ENCODE data around the gene MRPL34. TPM values are rescaled to one million over a fixed set of nuclear protein-coding genes. Genes with fewer than 3 reads are reported as not detected.

MRPL34 gene
- total RNA-seq, 1 experiment from 2014 or later: 121 TPM

DNA sequence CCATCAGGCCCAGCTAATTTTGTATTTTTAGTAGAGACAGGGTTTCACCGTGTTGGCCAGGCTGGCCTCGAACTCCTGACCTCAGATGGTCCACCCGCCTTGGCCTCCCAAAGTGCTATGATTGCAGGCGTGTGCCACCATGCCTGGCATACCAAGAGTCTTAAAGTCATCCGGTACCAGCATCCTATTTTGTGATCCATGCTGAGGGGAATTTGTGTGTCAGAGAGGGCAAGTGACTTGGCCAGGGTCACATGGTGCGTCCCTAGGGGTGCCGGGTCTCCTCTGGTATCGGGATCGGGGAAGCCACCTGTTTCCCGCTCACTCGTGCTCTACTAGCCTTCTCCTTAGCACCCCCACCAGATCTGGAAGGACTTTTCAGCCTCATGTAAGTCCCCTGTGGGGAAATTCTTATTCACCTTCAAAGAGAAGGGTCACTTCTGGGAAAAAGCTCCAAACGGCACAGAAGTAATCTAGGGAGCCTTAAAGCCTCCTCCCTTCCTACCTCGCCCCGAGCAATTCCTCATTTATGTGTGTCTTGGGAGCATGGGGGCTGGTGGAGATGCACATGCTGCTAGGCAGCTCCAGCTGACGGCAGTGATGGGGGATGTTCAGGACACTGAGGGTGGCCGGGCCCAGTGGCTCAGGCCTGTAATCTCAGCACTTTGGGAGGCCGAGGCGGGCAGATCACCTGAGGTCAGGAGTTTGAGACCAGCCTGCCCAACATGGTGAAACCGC, 30.1 kb upstream of the MRPL34 start:
- Histone ChIP-seq H3K27me3 (ENCODE audit: control insufficient read depth, insufficient read depth, low read length) (no peaks in the 10 kb centered on the region), H3K36me3 (replicated peaks; ENCODE audit: control insufficient read depth, insufficient read depth, low read length) (peaks cover 26% of the 10 kb centered on the region), H3K4me3 (ENCODE audit: insufficient read depth, low read depth, low read length) (no peak overlapping the region)
- DNase-seq: no peak

DNA sequence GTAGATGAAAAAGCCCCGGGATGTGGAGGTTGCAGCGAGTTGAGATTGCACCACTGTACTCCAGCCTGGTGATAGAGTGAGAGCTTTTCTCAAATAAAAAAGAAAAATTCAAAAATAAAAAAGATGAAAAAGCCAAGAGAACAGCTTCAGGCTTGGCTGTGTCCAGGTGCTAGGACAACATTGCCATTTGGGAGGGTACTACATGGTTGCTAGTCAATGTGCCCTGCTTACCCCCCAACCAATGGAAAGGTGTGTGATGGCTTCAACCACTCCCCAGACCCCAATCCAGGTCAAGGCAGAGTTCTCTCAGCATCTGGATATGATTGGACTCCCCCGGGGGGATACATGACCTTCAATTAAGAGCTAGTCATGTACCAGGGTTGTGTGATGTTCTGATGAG, 26.2 kb upstream of the MRPL34 start:
- Histone ChIP-seq H3K36me3 (replicated peaks; ENCODE audit: control insufficient read depth, insufficient read depth, low read length) (peaks cover 24% of the 10 kb centered on the region), H3K27me3 (ENCODE audit: control insufficient read depth, insufficient read depth, low read length) (peaks cover 6% of the 10 kb centered on the region; the same call in 1 of the 2 replicates), H3K4me3 (ENCODE audit: insufficient read depth, low read depth, low read length) (no peak overlapping the region)
- DNase-seq: no peak

- Histone ChIP-seq H3K36me3 (replicated peaks; ENCODE audit: control insufficient read depth, insufficient read depth, low read length) (peaks cover 21% of the 10 kb centered on the region), H3K4me3 (ENCODE audit: insufficient read depth, low read depth, low read length) (peak within 1 kb of the TSS; percentile 68), H3K27me3 (ENCODE audit: control insufficient read depth, insufficient read depth, low read length) (peaks cover 6% of the 10 kb centered on the region; the same call in 1 of the 2 replicates)
- DNase-seq: peak; percentile 91
Measured at GRCh38 chr19:17281391-17282304, 24.0 kb upstream of the MRPL34 start, which contains the start of gene ANKLE1. TSS of gene ANKLE1 (plus strand) at chr19:17281901. CDS start at chr19:17281921, 20 bp downstream.

GRCh38 chr19:17282488-17283125, 23.1 kb upstream of the MRPL34 start:
- peak; percentile 97 for DNase-seq
- peaks cover 17% of the 10 kb centered on the region for H3K36me3 ChIP-seq (replicated peaks; ENCODE audit: control insufficient read depth, insufficient read depth, low read length)
- H3K4me3 ChIP-seq (ENCODE audit: insufficient read depth, low read depth, low read length): peak overlapping the region; percentile 68
- H3K27me3 ChIP-seq (ENCODE audit: control insufficient read depth, insufficient read depth, low read length): peaks cover 6% of the 10 kb centered on the region; the same call in 1 of the 2 replicates

GRCh38 chr19:17283504-17283996, 22.1 kb upstream of the MRPL34 start:
- Histone ChIP-seq H3K36me3 (replicated peaks; ENCODE audit: control insufficient read depth, insufficient read depth, low read length) (peaks cover 17% of the 10 kb centered on the region), H3K27me3 (ENCODE audit: control insufficient read depth, insufficient read depth, low read length) (peaks cover 6% of the 10 kb centered on the region; the same call in 1 of the 2 replicates), H3K4me3 (ENCODE audit: insufficient read depth, low read depth, low read length) (no peak overlapping the region)
- DNase-seq: no peak

DNA sequence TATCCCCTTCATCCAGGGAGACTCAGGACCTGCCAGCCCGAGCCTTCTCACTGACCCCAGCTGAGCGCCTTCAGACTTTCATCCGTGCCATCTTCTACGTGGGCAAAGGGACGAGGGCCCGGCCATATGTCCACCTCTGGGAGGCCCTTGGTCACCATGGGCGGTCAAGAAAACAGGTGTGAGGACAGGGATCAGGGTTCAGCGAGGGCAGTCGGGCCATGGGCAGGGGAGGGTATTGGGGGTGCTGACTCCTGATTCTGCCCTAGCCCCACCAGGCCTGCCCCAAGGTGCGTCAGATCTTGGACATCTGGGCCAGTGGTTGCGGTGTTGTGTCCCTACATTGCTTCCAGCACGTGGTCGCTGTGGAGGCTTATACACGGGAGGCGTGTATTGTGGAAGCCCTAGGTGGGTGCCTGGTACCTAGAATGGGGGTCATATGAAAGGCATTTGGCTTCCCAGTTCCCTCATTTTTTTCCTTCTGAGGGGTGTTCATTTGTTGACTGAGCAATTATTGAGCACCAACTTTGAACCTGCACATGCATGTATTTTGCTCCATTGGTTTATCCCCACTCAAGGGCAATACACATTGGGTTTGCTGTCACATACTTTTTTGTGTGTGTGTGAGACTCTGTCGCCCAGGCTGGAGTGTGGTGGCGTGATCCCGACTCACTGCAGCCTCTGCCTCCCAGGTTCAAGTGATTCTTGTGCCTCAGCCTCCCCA, 20.1 kb upstream of the MRPL34 start:
- H3K4me3 ChIP-seq (ENCODE audit: insufficient read depth, low read depth, low read length): no peak overlapping the region
- H3K36me3 ChIP-seq (replicated peaks; ENCODE audit: control insufficient read depth, insufficient read depth, low read length): peaks cover 15% of the 10 kb centered on the region
- no peak for DNase-seq
- H3K27me3 ChIP-seq (ENCODE audit: control insufficient read depth, insufficient read depth, low read length): peaks cover 6% of the 10 kb centered on the region; the same call in 1 of the 2 replicates

DNA sequence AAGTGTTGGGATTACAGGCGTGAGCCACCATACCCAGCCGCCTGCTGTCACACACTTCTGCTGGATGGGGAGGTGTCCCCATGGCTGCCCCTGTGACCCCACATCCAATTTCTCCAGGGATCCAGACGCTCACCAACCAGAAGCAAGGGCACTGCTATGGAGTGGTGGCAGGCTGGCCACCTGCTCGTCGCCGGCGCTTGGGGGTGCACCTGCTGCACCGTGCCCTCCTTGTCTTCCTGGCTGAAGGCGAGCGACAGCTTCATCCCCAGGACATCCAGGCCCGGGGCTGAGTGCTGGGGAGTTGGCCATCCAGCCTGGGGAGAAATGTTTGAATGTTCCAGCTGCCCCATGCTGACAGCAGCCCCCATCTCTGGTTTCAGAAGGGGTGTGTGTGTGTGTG, 19.4 kb upstream of the MRPL34 start:
- peaks cover 6% of the 10 kb centered on the region; the same call in 1 of the 2 replicates for H3K27me3 ChIP-seq (ENCODE audit: control insufficient read depth, insufficient read depth, low read length)
- H3K36me3 ChIP-seq (replicated peaks; ENCODE audit: control insufficient read depth, insufficient read depth, low read length): peaks cover 15% of the 10 kb centered on the region
- no peak for DNase-seq
- H3K4me3 ChIP-seq (ENCODE audit: insufficient read depth, low read depth, low read length): no peak overlapping the region

GRCh38 chr19:17286752-17287151, 18.9 kb upstream of the MRPL34 start:
- peaks cover 15% of the 10 kb centered on the region for H3K36me3 ChIP-seq (replicated peaks; ENCODE audit: control insufficient read depth, insufficient read depth, low read length)
- peaks cover 6% of the 10 kb centered on the region; the same call in 1 of the 2 replicates for H3K27me3 ChIP-seq (ENCODE audit: control insufficient read depth, insufficient read depth, low read length)
- no peak overlapping the region for H3K4me3 ChIP-seq (ENCODE audit: insufficient read depth, low read depth, low read length)
- DNase-seq: no peak

GRCh38 chr19:17289489-17289888, 16.2 kb upstream of the MRPL34 start:
- Histone ChIP-seq H3K27me3 (ENCODE audit: control insufficient read depth, insufficient read depth, low read length) (no peaks in the 10 kb centered on the region), H3K36me3 (replicated peaks; ENCODE audit: control insufficient read depth, insufficient read depth, low read length) (peaks cover 5% of the 10 kb centered on the region), H3K4me3 (ENCODE audit: insufficient read depth, low read depth, low read length) (no peak overlapping the region)
- peak; percentile 99 for DNase-seq

DNA sequence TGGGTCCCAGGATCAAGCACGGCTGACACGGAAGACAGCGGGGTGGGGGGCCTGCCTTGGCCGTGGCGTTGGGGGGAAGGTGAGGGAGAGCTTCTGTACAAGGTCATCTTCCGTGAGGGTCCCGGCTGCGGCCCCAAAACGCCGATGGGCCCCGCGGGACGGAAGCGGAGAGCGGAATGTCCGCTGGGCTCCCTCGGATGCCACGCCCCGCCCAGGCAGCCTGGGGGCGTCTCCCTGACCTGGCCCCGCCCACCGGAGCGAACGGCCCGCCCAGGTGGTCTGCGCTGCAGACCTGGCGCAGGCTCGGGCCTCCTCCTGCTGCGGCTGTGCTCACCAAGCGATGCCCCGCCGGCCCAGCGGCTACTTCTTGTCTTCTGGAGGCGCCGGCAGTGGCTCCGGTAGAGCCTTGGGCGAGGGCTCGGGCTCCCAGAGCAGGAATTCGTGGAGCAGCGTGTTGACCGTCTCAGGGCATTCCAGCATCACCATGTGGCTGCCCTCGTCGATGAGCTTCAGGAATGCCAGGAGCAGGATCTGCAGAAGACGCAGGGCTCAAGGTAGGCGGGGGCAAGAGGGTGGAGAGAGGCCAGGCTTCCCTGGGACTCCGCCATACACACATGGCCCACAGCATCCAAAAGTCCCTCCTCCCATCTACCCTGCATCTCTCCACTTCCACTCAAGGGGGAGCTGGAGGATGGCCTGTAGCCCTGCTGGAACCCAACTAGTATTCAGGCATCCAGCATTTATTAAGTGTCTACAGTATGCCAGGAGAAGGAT, 13.2 kb upstream of the MRPL34 start:
- Histone ChIP-seq H3K27me3 (ENCODE audit: control insufficient read depth, insufficient read depth, low read length) (no peaks in the 10 kb centered on the region), H3K36me3 (replicated peaks; ENCODE audit: control insufficient read depth, insufficient read depth, low read length) (no peaks in the 10 kb centered on the region), H3K4me3 (ENCODE audit: insufficient read depth, low read depth, low read length) (peak overlapping the region; percentile 56)
- peak; percentile 100 for DNase-seq

DNA sequence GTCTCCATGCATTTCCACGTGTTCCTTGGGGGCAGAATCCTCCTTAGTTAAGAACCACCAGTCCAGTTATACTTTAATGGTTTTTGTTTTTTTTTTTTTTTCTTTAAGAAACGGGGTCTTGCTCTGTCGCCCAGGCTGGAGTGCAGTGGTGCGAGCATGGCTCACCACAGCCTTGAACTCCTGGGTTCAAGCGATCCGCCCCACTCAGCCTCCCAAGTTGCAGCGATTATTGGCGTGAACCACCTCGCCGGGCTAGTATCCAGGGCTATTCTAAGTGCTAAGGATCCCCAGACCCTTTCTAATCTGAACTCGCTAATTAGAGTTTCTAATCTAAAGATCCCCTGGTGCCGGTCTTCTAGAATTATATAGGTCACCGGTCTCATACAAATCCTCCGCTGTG, 12.1 kb upstream of the MRPL34 start:
- Histone ChIP-seq H3K36me3 (replicated peaks; ENCODE audit: control insufficient read depth, insufficient read depth, low read length) (peaks cover 1% of the 10 kb centered on the region; the same call in 1 of the 2 replicates), H3K27me3 (ENCODE audit: control insufficient read depth, insufficient read depth, low read length) (no peaks in the 10 kb centered on the region), H3K4me3 (ENCODE audit: insufficient read depth, low read depth, low read length) (peak overlapping the region; percentile 56; the same call in 1 of the 2 replicates)
- DNase-seq: no peak

- Histone ChIP-seq H3K4me3 (ENCODE audit: insufficient read depth, low read depth, low read length) (peak overlapping the region; percentile 24; the same call in 1 of the 2 replicates), H3K36me3 (replicated peaks; ENCODE audit: control insufficient read depth, insufficient read depth, low read length) (peaks cover 1% of the 10 kb centered on the region; the same call in 1 of the 2 replicates), H3K27me3 (ENCODE audit: control insufficient read depth, insufficient read depth, low read length) (no peaks in the 10 kb centered on the region)
- peak; percentile 97 for DNase-seq
Measured at GRCh38 chr19:17294051-17294891, 11.4 kb upstream of the MRPL34 start.
